Body of pancreas (tissue), 4 donors: Measurements from ENCODE around the gene THAP9. TPM values are rescaled to one million over a fixed set of nuclear protein-coding genes. Genes with fewer than 3 reads are reported as not detected.

Experiments used
- ATAC-seq: fragments of 150-250 bp; one replicate; pipeline ENCODE4 v1.9.1; 2016
- DNase-seq, 4 donors: peaks; one replicate each; pipeline ENCODE4 v3.0.0-alpha.2; 2019
- H3K27ac ChIP-seq, 4 donors: fragments of 200-600 bp; sonication (generic); 1 replicate in 3 of 4; 2 replicates in 1 of 4; pipeline versions ENCODE4 v1.5.1 to v1.6.1; 2016 to 2019; ENCODE audit warnings: mild to moderate bottlenecking in 1 of 4, mixed read lengths in 1 of 4, moderate library complexity in 1 of 4
- H3K27me3 ChIP-seq, 2 donors: fragments of 200-600 bp; sonication (generic); one replicate each; pipeline ENCODE4 v1.6.0; 2016; ENCODE audit warnings: mild to moderate bottlenecking in 1 of 2
- H3K36me3 ChIP-seq, 2 donors: fragments of 200-600 bp; sonication (generic); replicated peaks in 1 of 2; 2 replicates each; pipeline ENCODE4 v1.5.1; 2016; ENCODE audit warnings: low read depth in 2 of 2; ENCODE audit not compliant: insufficient read depth in 1 of 2
- H3K4me1 ChIP-seq: fragments of 200-600 bp; sonication (generic); one replicate; pipeline ENCODE4 v1.6.0; 2016
- H3K4me3 ChIP-seq, 2 donors: fragments of 200-600 bp; sonication (generic); 1 replicate in 1 of 2; 2 replicates in 1 of 2; pipeline ENCODE4 v1.5.1; 2016 to 2019
- H3K9me3 ChIP-seq, 3 donors: fragments of 200-600 bp; sonication (generic); 1 replicate in 2 of 3; 2 replicates in 1 of 3; pipeline ENCODE4 v1.5.1; 2016
- POLR2A ChIP-seq, 3 donors: fragments of 450-650 bp; IDR thresholded peaks; one replicate each; pipeline ENCODE4 v1.6.1; 2016; ENCODE audit warnings: antibody characterized with exemption in 3 of 3, mild to moderate bottlenecking in 2 of 3
- WGBS, 2 donors: methylation state at CpG; one replicate each; pipeline ENCODE4 v1.1.5; 2017; 5-methylcytosine and 5-hydroxymethylcytosine counted together
- intact Hi-C: fragments of 100-400 bp; cut with DNase I; formaldehyde crosslinking; loops from one replicate; pipeline ENCODE4 v1.15.1; 2023
- total RNA-seq, 2 donors: library from RNA; depleted of rRNA; stranded (reverse); fragments of >200 nt; gene quantifications; one replicate each; pipeline ENCODE4 v1.1.0, GENCODE V29; 2016
- TF ChIP-seq, protein P1 (sequence below), 7 experiments: fragments of 450-650 bp in 4 of 7; fragments of 200-600 bp in 3 of 7; sonication (generic) in 3 of 7; IDR thresholded peaks; one replicate each; pipeline ENCODE4 v1.5.1; 2016 to 2019; ENCODE audit warnings: antibody characterized with exemption in 7 of 7

The THAP9 gene
- total RNA-seq, 2 donors from 2014 or later = 0.33 to 3.9 TPM

DNA sequence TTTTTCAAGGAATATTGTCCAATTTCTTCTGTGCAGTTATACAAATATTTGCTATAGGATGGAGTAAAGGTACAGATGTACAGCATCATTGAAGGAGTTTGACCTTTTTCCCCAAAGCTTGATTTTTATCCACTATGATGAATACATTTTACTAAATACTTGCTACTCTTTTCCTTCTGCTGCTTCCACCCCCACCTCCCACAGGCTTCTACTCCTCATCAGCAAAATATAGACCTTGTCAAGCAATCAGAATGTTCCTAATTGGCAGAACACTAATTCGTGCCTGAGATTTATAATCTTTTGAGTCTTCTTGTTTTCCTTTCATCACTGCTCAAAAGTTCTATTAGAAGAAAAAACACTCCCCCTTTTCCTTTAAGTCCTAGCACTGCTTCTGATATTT lies 3.8 kb upstream of the THAP9 start:
- intact Hi-C loops = no loop called here
- H3K27ac ChIP-seq = no peak overlapping the region
- H3K36me3 ChIP-seq = peaks cover 0 to 5% of the 10 kb centered on the region in 2 donors
- H3K27me3 ChIP-seq = no peaks in the 10 kb centered on the region
- H3K4me3 ChIP-seq = no peak overlapping the region
- WGBS, 2 donors = 61 to 66% methylated on average over 1 of the region's 1 CpG
- no peak for TF ChIP-seq POLR2A (IDR thresholded peaks at IDR 0.05)
- TF ChIP-seq, protein P1, sequence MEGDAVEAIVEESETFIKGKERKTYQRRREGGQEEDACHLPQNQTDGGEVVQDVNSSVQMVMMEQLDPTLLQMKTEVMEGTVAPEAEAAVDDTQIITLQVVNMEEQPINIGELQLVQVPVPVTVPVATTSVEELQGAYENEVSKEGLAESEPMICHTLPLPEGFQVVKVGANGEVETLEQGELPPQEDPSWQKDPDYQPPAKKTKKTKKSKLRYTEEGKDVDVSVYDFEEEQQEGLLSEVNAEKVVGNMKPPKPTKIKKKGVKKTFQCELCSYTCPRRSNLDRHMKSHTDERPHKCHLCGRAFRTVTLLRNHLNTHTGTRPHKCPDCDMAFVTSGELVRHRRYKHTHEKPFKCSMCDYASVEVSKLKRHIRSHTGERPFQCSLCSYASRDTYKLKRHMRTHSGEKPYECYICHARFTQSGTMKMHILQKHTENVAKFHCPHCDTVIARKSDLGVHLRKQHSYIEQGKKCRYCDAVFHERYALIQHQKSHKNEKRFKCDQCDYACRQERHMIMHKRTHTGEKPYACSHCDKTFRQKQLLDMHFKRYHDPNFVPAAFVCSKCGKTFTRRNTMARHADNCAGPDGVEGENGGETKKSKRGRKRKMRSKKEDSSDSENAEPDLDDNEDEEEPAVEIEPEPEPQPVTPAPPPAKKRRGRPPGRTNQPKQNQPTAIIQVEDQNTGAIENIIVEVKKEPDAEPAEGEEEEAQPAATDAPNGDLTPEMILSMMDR (IDR thresholded peaks at IDR 0.05) = no peak
- H3K4me1 ChIP-seq = peaks cover 31% of the 10 kb centered on the region
- H3K9me3 ChIP-seq = no peaks in the 10 kb centered on the region
- ATAC-seq = no peak
- DNase-seq = no peak

- H3K9me3 ChIP-seq = no peaks in the 10 kb centered on the region
- no peaks in the 10 kb centered on the region for H3K27me3 ChIP-seq
- DNase-seq = peak; percentile 37 to 64 (median 53)
- peaks cover 23% of the 10 kb centered on the region for H3K4me1 ChIP-seq
- intact Hi-C loops = no loop called here
- ATAC-seq = no peak
- peak overlapping the region in 1 of 2 donors; percentile 13 for H3K4me3 ChIP-seq
- H3K27ac ChIP-seq = peak overlapping the region; percentile 89 to 100 (median 100)
- peaks cover 0 to 5% of the 10 kb centered on the region in 2 donors for H3K36me3 ChIP-seq
- WGBS, 2 donors = 15 to 22% methylated on average over 7 of the region's 7 CpGs
- no peak for TF ChIP-seq POLR2A (IDR thresholded peaks at IDR 0.05)
- TF ChIP-seq, protein P1 (IDR thresholded peaks at IDR 0.05) = peak; percentile 9 to 53 (median 40)
These were observed 2.0 kb upstream of the THAP9 start for GRCh38 chr4:82898322-82899243.

DNA sequence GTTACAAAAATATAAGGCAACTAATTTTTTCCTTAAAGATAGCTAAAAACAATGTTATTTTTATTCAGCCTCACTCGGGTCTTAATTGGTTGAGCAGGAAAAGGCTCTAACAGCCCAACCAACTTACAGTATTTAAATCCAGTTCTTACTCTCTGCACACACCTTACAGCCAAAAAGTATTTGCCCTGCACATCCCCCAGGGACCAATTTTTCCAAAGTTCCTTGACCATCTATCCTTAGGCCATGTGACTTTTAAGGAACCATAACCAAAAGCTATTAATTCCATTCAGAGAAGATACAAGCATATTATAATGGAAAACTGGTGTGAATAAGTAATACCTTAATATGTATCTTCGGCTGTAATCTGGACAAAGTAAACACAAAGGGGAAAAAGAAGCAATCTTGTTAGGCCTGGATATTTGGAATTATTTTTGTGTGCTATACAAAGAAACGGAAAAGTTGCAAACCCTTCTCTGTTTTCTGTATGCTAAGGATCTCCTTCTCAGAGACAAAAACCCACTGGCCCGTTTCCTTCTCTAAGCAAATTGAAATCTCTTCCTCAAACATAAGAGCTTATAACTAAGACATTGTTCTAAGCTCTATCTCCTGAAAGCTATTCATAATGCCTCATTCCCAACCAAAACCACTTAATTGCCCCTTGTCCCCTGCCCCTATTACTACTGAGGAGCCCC lies 1.0 kb upstream of the THAP9 start:
- H3K4me3 ChIP-seq = peak overlapping the region; percentile 13 to 55
- H3K27me3 ChIP-seq = no peaks in the 10 kb centered on the region
- intact Hi-C loops = no loop called here
- peaks cover 23% of the 10 kb centered on the region for H3K4me1 ChIP-seq
- 0 to 1% methylated on average over 4 of the region's 4 CpGs for WGBS, 2 donors
- DNase-seq = no peak
- H3K27ac ChIP-seq = peak overlapping the region; percentile 89 to 100 (median 100)
- no peaks in the 10 kb centered on the region for H3K9me3 ChIP-seq
- ATAC-seq = no peak
- peaks cover 0 to under 1% of the 10 kb centered on the region in 2 donors for H3K36me3 ChIP-seq
- TF ChIP-seq, protein P1 (IDR thresholded peaks at IDR 0.05) = no peak
- no peak for TF ChIP-seq POLR2A (IDR thresholded peaks at IDR 0.05)

GRCh38 chr4:82900066-82900410 lies 497 bp upstream of the THAP9 start:
- peak overlapping the region; percentile 89 to 100 (median 100) for H3K27ac ChIP-seq
- H3K4me1 ChIP-seq = peaks cover 23% of the 10 kb centered on the region
- ATAC-seq (peak; percentile 14), DNase-seq (no peak)
- TF ChIP-seq POLR2A (IDR thresholded peaks at IDR 0.05) = no peak
- TF ChIP-seq, protein P1 (IDR thresholded peaks at IDR 0.05) = no peak
- H3K9me3 ChIP-seq = no peaks in the 10 kb centered on the region
- WGBS, 2 donors = 0 to 1% methylated on average over 14 of the region's 14 CpGs
- no peaks in the 10 kb centered on the region for H3K27me3 ChIP-seq
- intact Hi-C loops = no loop called here
- peak overlapping the region; percentile 13 to 55 for H3K4me3 ChIP-seq
- no peaks in the 10 kb centered on the region for H3K36me3 ChIP-seq
